H1 (cell line): Measurements from ENCODE around the gene C3orf20. TPM values are rescaled to one million over a fixed set of nuclear protein-coding genes. Genes with fewer than 3 reads are reported as not detected.

Experiments used
- CTCF ChIA-PET: fragments of 300-600 bp; sonication (Branson Sonifier 250); formaldehyde crosslinking; loops from one replicate; lab custom pipeline; 2021; ENCODE audit not compliant: partially characterized antibody; lab: Charles Lee
- POLR2A ChIA-PET: fragments of 300-600 bp; sonication (Branson Sonifier 250); formaldehyde crosslinking; loops from one replicate; lab custom pipeline; 2021; ENCODE audit warnings: inconsistent platforms; ENCODE audit not compliant: partially characterized antibody; lab: Charles Lee
- DNase-seq, 2 experiments: peaks; one replicate each; pipeline versions ENCODE4 v3.0.0 to v3.0.0-alpha.2; 2010 to 2022; ENCODE audit warnings: low spot score in 2 of 2, low read depth in 1 of 2, mixed read lengths in 1 of 2
- FAIRE-seq: peaks from 2 replicates; lab custom pipeline; 2011; peaks lifted over from hg19 to GRCh38; lab: Jason Lieb, UNC
- H2AFZ ChIP-seq: 2 replicates; pipeline ENCODE4 v1.8.1; 2012; ENCODE audit warnings: low read length, inconsistent platforms
- H2AK5ac ChIP-seq: 2 replicates; pipeline ENCODE4 v1.6.1; 2013; ENCODE audit warnings: low read depth, low read length
- H2BK120ac ChIP-seq: replicated peaks from 2 replicates; pipeline ENCODE3; 2013; ENCODE audit warnings: low read depth, low read length, inconsistent platforms
- H2BK12ac ChIP-seq: 2 replicates; pipeline ENCODE4 v1.6.1; 2013; ENCODE audit warnings: low read depth, low read length
- H2BK15ac ChIP-seq: 2 replicates; pipeline ENCODE4 v1.6.1; 2013; ENCODE audit warnings: low read length
- H2BK20ac ChIP-seq: 2 replicates; pipeline ENCODE4 v1.6.1; 2013; ENCODE audit warnings: low read length
- H2BK5ac ChIP-seq: 2 replicates; pipeline ENCODE4 v1.6.1; 2013; ENCODE audit warnings: low read depth, low read length
- H3K14ac ChIP-seq: 2 replicates; pipeline ENCODE4 v1.6.1; 2013; ENCODE audit warnings: inconsistent platforms; ENCODE audit not compliant: insufficient read length
- H3K18ac ChIP-seq: 2 replicates; pipeline ENCODE4 v1.6.1; 2013; ENCODE audit warnings: low read length; ENCODE audit errors: extremely low read depth
- H3K23ac ChIP-seq: 2 replicates; pipeline ENCODE4 v1.6.1; 2013; ENCODE audit warnings: inconsistent platforms; ENCODE audit not compliant: insufficient read length
- H3K23me2 ChIP-seq: 2 replicates; pipeline ENCODE4 v1.6.1; 2013; ENCODE audit warnings: low read depth, low read length
- H3K27ac ChIP-seq: 2 replicates; pipeline ENCODE4 v1.6.1; 2011; ENCODE audit warnings: low read depth, low read length, inconsistent platforms
- H3K27me3 ChIP-seq, 4 experiments: replicated peaks in 1 of 4; 1 replicate in 1 of 4; 2 replicates in 3 of 4; pipeline versions ENCODE4 v1.6.1 to v1.8.1; 2011 to 2013; ENCODE audit warnings: low read length in 3 of 4, mild to moderate bottlenecking in 3 of 4, inconsistent platforms in 2 of 4, mixed read lengths in 2 of 4, moderate library complexity in 1 of 4; ENCODE audit not compliant: control insufficient read depth in 3 of 4, insufficient read depth in 3 of 4; ENCODE audit errors: extremely low read depth in 1 of 4
- H3K36me3 ChIP-seq, 4 experiments: 2 replicates each; pipeline versions ENCODE4 v1.6.1 to v1.8.1; 2011 to 2013; ENCODE audit warnings: mild to moderate bottlenecking in 4 of 4, low read length in 3 of 4, moderate library complexity in 2 of 4, control low read depth in 1 of 4, inconsistent platforms in 1 of 4; ENCODE audit not compliant: insufficient read depth in 4 of 4, control insufficient read depth in 2 of 4
- H3K4ac ChIP-seq: replicated peaks from 2 replicates; pipeline ENCODE3; 2013; ENCODE audit warnings: low read length, low read depth, mixed read lengths, inconsistent platforms; ENCODE audit not compliant: insufficient read length
- H3K4me1 ChIP-seq, 4 experiments: replicated peaks in 1 of 4; 1 replicate in 1 of 4; 2 replicates in 3 of 4; pipeline versions ENCODE4 v1.6.1 to v1.8.1; 2011 to 2013; ENCODE audit warnings: low read length in 3 of 4, inconsistent platforms in 2 of 4, mixed read lengths in 1 of 4; ENCODE audit not compliant: insufficient read depth in 4 of 4, control insufficient read depth in 3 of 4
- H3K4me2 ChIP-seq, 2 experiments: 2 replicates each; pipeline versions ENCODE4 v1.6.1 to v1.8.1; 2011 to 2013; ENCODE audit warnings: low read depth in 2 of 2, low read length in 2 of 2, control low read depth in 1 of 2, inconsistent platforms in 1 of 2, mild to moderate bottlenecking in 1 of 2; ENCODE audit not compliant: insufficient read depth in 1 of 2
- H3K4me3 ChIP-seq, 4 experiments: fragments of 200-600, 300-600 bp in 1 of 4; sonication (generic), shearing (Covaris generic), sonication (Bioruptor Twin) in 1 of 4; 2 replicates each; pipeline versions ENCODE4 v1.5.1 to v1.8.1; 2011 to 2016; ENCODE audit warnings: low read length in 4 of 4, low read depth in 3 of 4, control low read depth in 2 of 4, inconsistent platforms in 2 of 4, mild to moderate bottlenecking in 2 of 4, mixed read lengths in 1 of 4, moderate library complexity in 1 of 4; ENCODE audit not compliant: insufficient read depth in 2 of 4; ENCODE audit errors: extremely low read depth in 1 of 4
- H3K56ac ChIP-seq: replicated peaks from 2 replicates; pipeline ENCODE3; 2013; ENCODE audit warnings: low read depth, mild to moderate bottlenecking, mixed read lengths, low read length, inconsistent platforms; ENCODE audit not compliant: insufficient read length
- H3K79me1 ChIP-seq: 2 replicates; pipeline ENCODE4 v1.6.1; 2013; ENCODE audit warnings: low read depth, low read length, control low read depth
- H3K79me2 ChIP-seq, 2 experiments: 2 replicates each; pipeline versions ENCODE4 v1.6.1 to v1.8.1; 2012 to 2013; ENCODE audit warnings: low read length in 2 of 2, mild to moderate bottlenecking in 2 of 2, inconsistent platforms in 1 of 2; ENCODE audit not compliant: insufficient read depth in 2 of 2, control insufficient read depth in 1 of 2
- H3K9ac ChIP-seq, 4 experiments: replicated peaks in 1 of 4; 1 replicate in 1 of 4; 2 replicates in 3 of 4; pipeline versions ENCODE4 v1.6.1 to v1.8.1; 2011 to 2013; ENCODE audit warnings: low read depth in 3 of 4, low read length in 3 of 4, control low read depth in 2 of 4, mild to moderate bottlenecking in 2 of 4, moderate library complexity in 2 of 4, inconsistent platforms in 1 of 4; ENCODE audit errors: extremely low read depth in 1 of 4
- H3K9me3 ChIP-seq, 2 experiments: 2 replicates each; pipeline versions ENCODE4 v1.6.1 to v1.8.1; 2012 to 2013; ENCODE audit warnings: mild to moderate bottlenecking in 2 of 2, moderate library complexity in 2 of 2, control low read depth in 1 of 2, inconsistent platforms in 1 of 2, low read depth in 1 of 2, low read length in 1 of 2, mixed read lengths in 1 of 2; ENCODE audit not compliant: insufficient read depth in 2 of 2
- H4K20me1 ChIP-seq, 2 experiments: replicated peaks in 1 of 2; 2 replicates each; pipeline versions ENCODE3 to v1.8.1; 2011 to 2013; ENCODE audit warnings: inconsistent platforms in 2 of 2, low read length in 2 of 2, mild to moderate bottlenecking in 1 of 2; ENCODE audit not compliant: insufficient read depth in 2 of 2, control insufficient read depth in 1 of 2
- H4K5ac ChIP-seq: 2 replicates; pipeline ENCODE4 v1.6.1; 2013; ENCODE audit warnings: low read length, low read depth, mixed read lengths, inconsistent platforms; ENCODE audit not compliant: insufficient read length
- H4K8ac ChIP-seq: 2 replicates; pipeline ENCODE4 v1.8.0; 2013; ENCODE audit warnings: mild to moderate bottlenecking, moderate library complexity, low read length, inconsistent platforms; ENCODE audit not compliant: insufficient read depth; ENCODE audit errors: extremely low read depth
- H4K91ac ChIP-seq: replicated peaks from 2 replicates; pipeline ENCODE3; 2013; ENCODE audit warnings: low read length, mixed read lengths, inconsistent platforms; ENCODE audit not compliant: insufficient read length
- BRCA1 ChIP-seq: IDR thresholded peaks from 2 replicates; pipeline ENCODE4 v1.6.1; 2012; ENCODE audit warnings: low read depth, low read length, improper control_type of control experiment
- EGR1 ChIP-seq: IDR thresholded peaks from 2 replicates; pipeline ENCODE4 v1.6.1; 2011; ENCODE audit warnings: low read depth, low read length, borderline replicate concordance
- GABPA ChIP-seq: IDR thresholded peaks from 2 replicates; pipeline ENCODE4 v1.6.1; 2011; ENCODE audit warnings: mild to moderate bottlenecking, low read length, moderate library complexity, borderline replicate concordance; ENCODE audit not compliant: insufficient read depth
- HDAC2 ChIP-seq, 2 experiments: fragments of 300-600 bp in 1 of 2; sonication (generic) in 1 of 2; IDR thresholded peaks; 2 replicates each; pipeline ENCODE4 v1.6.1; 2011 to 2012; ENCODE audit warnings: low read depth in 2 of 2, low read length in 2 of 2, mild to moderate bottlenecking in 2 of 2, moderate library complexity in 2 of 2, borderline replicate concordance in 1 of 2, inconsistent platforms in 1 of 2
- POU5F1 ChIP-seq: IDR thresholded peaks from 2 replicates; pipeline ENCODE4 v1.6.1; 2011; ENCODE audit warnings: low read depth, mild to moderate bottlenecking, low read length, moderate library complexity
- RBBP5 ChIP-seq: IDR thresholded peaks from 2 replicates; pipeline ENCODE4 v1.7.1; 2012; ENCODE audit warnings: low read depth, mild to moderate bottlenecking, inconsistent platforms, low read length, moderate library complexity, borderline replicate concordance
- TAF1 ChIP-seq: IDR thresholded peaks from 2 replicates; pipeline ENCODE4 v1.6.1; 2011; ENCODE audit warnings: mild to moderate bottlenecking, low read depth, low read length
- TBP ChIP-seq: IDR thresholded peaks from 2 replicates; pipeline ENCODE4 v1.6.1; 2011; ENCODE audit warnings: low read depth, low read length, improper control_type of control experiment
- TCF12 ChIP-seq: IDR thresholded peaks from 2 replicates; pipeline ENCODE4 v1.6.1; 2011; ENCODE audit warnings: low read depth, mild to moderate bottlenecking, low read length
- WGBS, 2 experiments: shearing (Covaris generic) in 1 of 2; methylation state at CpG; one replicate each; pipeline versions ENCODE4 v1.1.6 to v1.1.7; 2013 to 2015; ENCODE audit warnings: low lambda C conversion rate in 2 of 2, mixed read lengths in 2 of 2, inconsistent platforms in 1 of 2, low coverage in 1 of 2, missing lambda C conversion rate in 1 of 2; ENCODE audit not compliant: insufficient replicate concordance in 2 of 2, insufficient coverage in 1 of 2, insufficient read length in 1 of 2; ENCODE audit errors: extremely low coverage in 1 of 2, missing lambda C conversion rate in 1 of 2; 5-methylcytosine and 5-hydroxymethylcytosine counted together
- polyA plus RNA-seq, 7 experiments: library from polyadenylated mRNA; depleted of rRNA in 3 of 7; stranded (reverse) in 5 of 7; unstranded in 2 of 7; fragments of >200 nt in 5 of 7; fragments of 200-250 nt in 2 of 7; gene quantifications; 1 replicate in 5 of 7; 2 replicates in 1 of 7; 4 replicates in 1 of 7; pipeline versions ENCODE4 v1.2.1 to v1.2.3, GENCODE V29; 2011 to 2013; ENCODE audit warnings: missing spikeins in 2 of 7, mixed read lengths in 2 of 7
- total RNA-seq: library from RNA; stranded (reverse); fragmentation: NEBNext Ultra II Directional; extraction: Animal tissue kit (Norgen Biotek cat#: 25700); gene quantifications from 2 replicates; pipeline ENCODE4 v1.2.1, GENCODE V29; 2021
- TF ChIP-seq, protein P1 (sequence below): IDR thresholded peaks from 2 replicates; pipeline ENCODE4 v1.6.1; 2012; ENCODE audit warnings: low read length, inconsistent platforms

Gene C3orf20
- total and polyA plus RNA-seq, 2 of the 8 experiments (the other 6 are each of a cell fraction or from before 2014, with no cell fraction given) = not detected

GRCh38 chr3:14689247-14689980, 14.5 kb downstream of the C3orf20 start:
- Histone ChIP-seq H3K18ac (no peak overlapping the region), H3K9me3 (no peaks in the 10 kb centered on the region), H4K8ac (no peak overlapping the region), H3K56ac (no peak overlapping the region), H2BK15ac (no peak overlapping the region), H3K14ac (no peak overlapping the region), H3K27ac (no peak overlapping the region), H3K4ac (no peak overlapping the region), H3K79me2 (no peaks in the 10 kb centered on the region), H4K5ac (no peak overlapping the region), H2BK120ac (no peak overlapping the region), H3K27me3 (no peaks in the 10 kb centered on the region; a peak in 1 of 7 replicates), H3K23me2 (no peaks in the 10 kb centered on the region), H4K20me1 (no peaks in the 10 kb centered on the region), H3K4me1 (no peaks in the 10 kb centered on the region), H3K4me2 (no peak overlapping the region), H3K79me1 (no peaks in the 10 kb centered on the region), H2AK5ac (no peak overlapping the region), H4K91ac (no peak overlapping the region), H2AFZ (no peak overlapping the region), H3K9ac (no peak overlapping the region), H2BK20ac (no peak overlapping the region), H3K23ac (no peak overlapping the region), H2BK5ac (no peak overlapping the region), H3K36me3 (no peaks in the 10 kb centered on the region), H3K4me3 (no peak overlapping the region), H2BK12ac (no peak overlapping the region)
- DNase-seq (no peak), FAIRE-seq (no peak)
- ChIA-PET POLR2A (no interaction called here), CTCF (interaction anchor here (1.0 to 1.5 kb wide), 5 partner anchors 16 to 237 kb away, joined by 3 to 6 read pairs (median 4); no protein-coding TSS in a partner anchor)
- WGBS, 2 experiments = 85% methylated on average over 7 of the region's 7 CpGs; no CpG with 5 or more reads in 1 of the 2 experiments
- no peak for TF ChIP-seq TAF1
- no peak for TF ChIP-seq TBP
- TF ChIP-seq, protein P1, sequence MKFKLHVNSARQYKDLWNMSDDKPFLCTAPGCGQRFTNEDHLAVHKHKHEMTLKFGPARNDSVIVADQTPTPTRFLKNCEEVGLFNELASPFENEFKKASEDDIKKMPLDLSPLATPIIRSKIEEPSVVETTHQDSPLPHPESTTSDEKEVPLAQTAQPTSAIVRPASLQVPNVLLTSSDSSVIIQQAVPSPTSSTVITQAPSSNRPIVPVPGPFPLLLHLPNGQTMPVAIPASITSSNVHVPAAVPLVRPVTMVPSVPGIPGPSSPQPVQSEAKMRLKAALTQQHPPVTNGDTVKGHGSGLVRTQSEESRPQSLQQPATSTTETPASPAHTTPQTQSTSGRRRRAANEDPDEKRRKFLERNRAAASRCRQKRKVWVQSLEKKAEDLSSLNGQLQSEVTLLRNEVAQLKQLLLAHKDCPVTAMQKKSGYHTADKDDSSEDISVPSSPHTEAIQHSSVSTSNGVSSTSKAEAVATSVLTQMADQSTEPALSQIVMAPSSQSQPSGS = no peak
- no peak for TF ChIP-seq BRCA1
- TF ChIP-seq POU5F1 = no peak
- TF ChIP-seq RBBP5 = no peak
- TF ChIP-seq HDAC2 (IDR thresholded peaks at IDR 0.05; ENCODE audit: borderline replicate concordance in 1 of 2, low read depth in 2 of 2, low read length in 2 of 2) = no peak
- no peak for TF ChIP-seq EGR1
- TF ChIP-seq GABPA = no peak
- TF ChIP-seq TCF12 = no peak
